ENCODE results near the gene BAG3.
A peak's percentile ranks its signal among the peaks of the same experiment; 100 is the strongest.

The BAG3 gene

DNA sequence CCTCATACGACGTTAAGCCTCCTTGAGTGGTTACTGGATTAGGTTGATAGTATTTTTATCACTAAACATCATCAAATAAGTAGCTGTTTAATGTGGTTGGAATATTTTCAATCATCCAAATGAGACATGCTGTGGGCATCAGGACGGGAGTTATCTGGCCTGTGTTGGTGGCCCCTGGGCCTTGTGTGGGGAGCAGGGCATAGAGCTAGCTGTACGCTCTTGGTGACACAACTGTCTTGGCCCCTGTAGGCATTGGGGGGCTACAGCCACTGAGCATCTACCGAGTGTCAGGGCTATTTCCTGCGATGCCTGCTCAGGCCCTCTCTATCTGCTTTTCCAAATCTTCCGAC, 28.3 kb downstream of the BAG3 start:
- H3K4me3 ChIP-seq (ENCODE audit: low read depth, low read length), result no peak overlapping the region
- H3K4me1 ChIP-seq (ENCODE audit: control insufficient read depth, insufficient read depth, low read length), result no peaks in the 10 kb centered on the region
- peaks cover 12 to 32% of the 10 kb centered on the region in 2 experiments for H3K36me3 ChIP-seq (ENCODE audit: control insufficient read depth in 2 of 2, insufficient read depth in 1 of 2, low read length in 2 of 2)
- no peaks in the 10 kb centered on the region for H3K9me3 ChIP-seq (ENCODE audit: control insufficient read depth, insufficient read depth, low read depth, low read length)
- TF ChIP-seq ZNF623 (tag by site-specific recombination; IDR thresholded peaks at IDR 0.05), result no peak
- no peak for TF ChIP-seq HOXA7 (CRISPR knock-in tag; IDR thresholded peaks at IDR 0.05; ENCODE audit: borderline replicate concordance)
- TF ChIP-seq KLF16 (tag by site-specific recombination; IDR thresholded peaks at IDR 0.05), result no peak
- no peak for TF ChIP-seq ZNF140 (tag by site-specific recombination; IDR thresholded peaks at IDR 0.05)
- no peak for TF ChIP-seq ZNF561 (tag by site-specific recombination; IDR thresholded peaks at IDR 0.05; ENCODE audit: borderline replicate concordance)
- TF ChIP-seq, protein P1, sequence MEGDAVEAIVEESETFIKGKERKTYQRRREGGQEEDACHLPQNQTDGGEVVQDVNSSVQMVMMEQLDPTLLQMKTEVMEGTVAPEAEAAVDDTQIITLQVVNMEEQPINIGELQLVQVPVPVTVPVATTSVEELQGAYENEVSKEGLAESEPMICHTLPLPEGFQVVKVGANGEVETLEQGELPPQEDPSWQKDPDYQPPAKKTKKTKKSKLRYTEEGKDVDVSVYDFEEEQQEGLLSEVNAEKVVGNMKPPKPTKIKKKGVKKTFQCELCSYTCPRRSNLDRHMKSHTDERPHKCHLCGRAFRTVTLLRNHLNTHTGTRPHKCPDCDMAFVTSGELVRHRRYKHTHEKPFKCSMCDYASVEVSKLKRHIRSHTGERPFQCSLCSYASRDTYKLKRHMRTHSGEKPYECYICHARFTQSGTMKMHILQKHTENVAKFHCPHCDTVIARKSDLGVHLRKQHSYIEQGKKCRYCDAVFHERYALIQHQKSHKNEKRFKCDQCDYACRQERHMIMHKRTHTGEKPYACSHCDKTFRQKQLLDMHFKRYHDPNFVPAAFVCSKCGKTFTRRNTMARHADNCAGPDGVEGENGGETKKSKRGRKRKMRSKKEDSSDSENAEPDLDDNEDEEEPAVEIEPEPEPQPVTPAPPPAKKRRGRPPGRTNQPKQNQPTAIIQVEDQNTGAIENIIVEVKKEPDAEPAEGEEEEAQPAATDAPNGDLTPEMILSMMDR (tag by site-specific recombination; IDR thresholded peaks at IDR 0.05), result no peak
- no peak for TF ChIP-seq ZBTB21 (tag by site-specific recombination; IDR thresholded peaks at IDR 0.05)
- TF ChIP-seq ZNF600 (tag by site-specific recombination; IDR thresholded peaks at IDR 0.05), result no peak
- no peak for TF ChIP-seq GFI1B (tag by site-specific recombination; IDR thresholded peaks at IDR 0.05)
- no peak overlapping the region for H3K27ac ChIP-seq (ENCODE audit: extremely low read depth, low read depth, low read length)
- POLR2A ChIA-PET, result interaction anchor here (0.6 kb wide), 1 partner anchor 20 kb away, joined by 3 read pairs; no protein-coding TSS in a partner anchor
- CTCF ChIA-PET, result interaction anchor here (0.7 to 0.8 kb wide), 2 partner anchors 22 to 180 kb away, joined by 4 read pairs; no protein-coding TSS in a partner anchor

DNA sequence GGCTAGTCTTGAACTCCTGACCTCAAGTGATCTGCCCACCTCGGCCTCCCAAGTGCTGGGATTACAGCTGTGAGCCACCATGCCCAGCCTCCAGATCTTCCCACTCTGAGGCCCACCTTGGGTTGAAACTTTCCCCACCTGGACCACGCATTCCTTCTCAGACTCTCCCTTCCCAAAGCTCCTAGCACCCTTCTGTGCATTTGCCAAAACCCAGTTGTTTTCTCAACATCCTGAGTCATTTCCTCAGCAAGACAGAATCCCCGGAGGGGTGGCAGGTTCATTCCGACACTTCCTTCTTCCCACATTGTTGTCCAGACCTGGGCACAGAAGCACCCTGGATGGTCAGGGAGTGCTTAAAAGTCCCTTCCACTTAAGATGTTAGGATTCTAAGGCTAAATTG, 28.9 kb downstream of the BAG3 start:
- no peaks in the 10 kb centered on the region for H3K9me3 ChIP-seq (ENCODE audit: control insufficient read depth, insufficient read depth, low read depth, low read length)
- CTCF ChIA-PET, result interaction anchor here (0.7 kb wide), 1 partner anchor 22 kb away, joined by 4 read pairs; no protein-coding TSS in a partner anchor
- POLR2A ChIA-PET, result interaction anchor here (0.6 kb wide), 1 partner anchor 21 kb away, joined by 3 read pairs; no protein-coding TSS in a partner anchor
- H3K4me1 ChIP-seq (ENCODE audit: control insufficient read depth, insufficient read depth, low read length), result no peaks in the 10 kb centered on the region
- no peak overlapping the region for H3K4me3 ChIP-seq (ENCODE audit: low read depth, low read length)
- peaks cover 7 to 29% of the 10 kb centered on the region in 2 experiments for H3K36me3 ChIP-seq (ENCODE audit: control insufficient read depth in 2 of 2, insufficient read depth in 1 of 2, low read length in 2 of 2)
- no peak for TF ChIP-seq ZSCAN23 (tag by site-specific recombination; IDR thresholded peaks at IDR 0.05)
- TF ChIP-seq, protein P2, sequence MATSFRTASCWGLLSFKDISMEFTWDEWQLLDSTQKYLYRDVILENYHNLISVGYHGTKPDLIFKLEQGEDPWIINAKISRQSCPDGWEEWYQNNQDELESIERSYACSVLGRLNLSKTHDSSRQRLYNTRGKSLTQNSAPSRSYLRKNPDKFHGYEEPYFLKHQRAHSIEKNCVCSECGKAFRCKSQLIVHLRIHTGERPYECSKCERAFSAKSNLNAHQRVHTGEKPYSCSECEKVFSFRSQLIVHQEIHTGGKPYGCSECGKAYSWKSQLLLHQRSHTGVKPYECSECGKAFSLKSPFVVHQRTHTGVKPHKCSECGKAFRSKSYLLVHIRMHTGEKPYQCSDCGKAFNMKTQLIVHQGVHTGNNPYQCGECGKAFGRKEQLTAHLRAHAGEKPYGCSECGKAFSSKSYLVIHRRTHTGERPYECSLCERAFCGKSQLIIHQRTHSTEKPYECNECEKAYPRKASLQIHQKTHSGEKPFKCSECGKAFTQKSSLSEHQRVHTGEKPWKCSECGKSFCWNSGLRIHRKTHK (tag by site-specific recombination; IDR thresholded peaks at IDR 0.05), result no peak
- TF ChIP-seq EGR2 (tag by site-specific recombination; IDR thresholded peaks at IDR 0.05; ENCODE audit: low read depth), result peak; percentile 62
- TF ChIP-seq YY2 (tag by site-specific recombination; IDR thresholded peaks at IDR 0.05), result no peak
- TF ChIP-seq ZNF600 (tag by site-specific recombination; IDR thresholded peaks at IDR 0.05), result peak; percentile 14; the same call in 1 of the 2 replicates
- no peak for TF ChIP-seq ZNF214 (tag by site-specific recombination; IDR thresholded peaks at IDR 0.05; ENCODE audit: borderline replicate concordance)
- no peak for TF ChIP-seq ZNF621 (tag by site-specific recombination; IDR thresholded peaks at IDR 0.05)
- TF ChIP-seq, protein P3, sequence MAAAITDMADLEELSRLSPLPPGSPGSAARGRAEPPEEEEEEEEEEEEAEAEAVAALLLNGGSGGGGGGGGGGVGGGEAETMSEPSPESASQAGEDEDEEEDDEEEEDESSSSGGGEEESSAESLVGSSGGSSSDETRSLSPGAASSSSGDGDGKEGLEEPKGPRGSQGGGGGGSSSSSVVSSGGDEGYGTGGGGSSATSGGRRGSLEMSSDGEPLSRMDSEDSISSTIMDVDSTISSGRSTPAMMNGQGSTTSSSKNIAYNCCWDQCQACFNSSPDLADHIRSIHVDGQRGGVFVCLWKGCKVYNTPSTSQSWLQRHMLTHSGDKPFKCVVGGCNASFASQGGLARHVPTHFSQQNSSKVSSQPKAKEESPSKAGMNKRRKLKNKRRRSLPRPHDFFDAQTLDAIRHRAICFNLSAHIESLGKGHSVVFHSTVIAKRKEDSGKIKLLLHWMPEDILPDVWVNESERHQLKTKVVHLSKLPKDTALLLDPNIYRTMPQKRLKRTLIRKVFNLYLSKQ (tag by site-specific recombination; IDR thresholded peaks at IDR 0.05; ENCODE audit: borderline replicate concordance), result no peak
- TF ChIP-seq, protein P4, sequence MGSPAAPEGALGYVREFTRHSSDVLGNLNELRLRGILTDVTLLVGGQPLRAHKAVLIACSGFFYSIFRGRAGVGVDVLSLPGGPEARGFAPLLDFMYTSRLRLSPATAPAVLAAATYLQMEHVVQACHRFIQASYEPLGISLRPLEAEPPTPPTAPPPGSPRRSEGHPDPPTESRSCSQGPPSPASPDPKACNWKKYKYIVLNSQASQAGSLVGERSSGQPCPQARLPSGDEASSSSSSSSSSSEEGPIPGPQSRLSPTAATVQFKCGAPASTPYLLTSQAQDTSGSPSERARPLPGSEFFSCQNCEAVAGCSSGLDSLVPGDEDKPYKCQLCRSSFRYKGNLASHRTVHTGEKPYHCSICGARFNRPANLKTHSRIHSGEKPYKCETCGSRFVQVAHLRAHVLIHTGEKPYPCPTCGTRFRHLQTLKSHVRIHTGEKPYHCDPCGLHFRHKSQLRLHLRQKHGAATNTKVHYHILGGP (tag by site-specific recombination; IDR thresholded peaks at IDR 0.05), result no peak
- TF ChIP-seq ZNF791 (tag by site-specific recombination; IDR thresholded peaks at IDR 0.05), result no peak
- TF ChIP-seq SP7 (tag by site-specific recombination; IDR thresholded peaks at IDR 0.05), result no peak
- no peak for TF ChIP-seq ZNF23 (tag by site-specific recombination; IDR thresholded peaks at IDR 0.05; ENCODE audit: borderline replicate concordance)
- no peak for TF ChIP-seq ZNF311 (tag by site-specific recombination; IDR thresholded peaks at IDR 0.05; ENCODE audit: borderline replicate concordance)
- no peak for TF ChIP-seq ZNF654 (tag by site-specific recombination; IDR thresholded peaks at IDR 0.05; ENCODE audit: low read depth)
- TF ChIP-seq FEZF1 (tag by site-specific recombination; IDR thresholded peaks at IDR 0.05), result no peak
- TF ChIP-seq ZFHX2 (tag by site-specific recombination; conservative IDR thresholded peaks at IDR 0.05), result peak; percentile 58
- no peak overlapping the region for H3K27ac ChIP-seq (ENCODE audit: extremely low read depth, low read depth, low read length)

Measured in HEK293 (cell line).